ENCODE measurements around the gene ABCF3.
A peak's percentile ranks its signal among the peaks of the same experiment; 100 is the strongest.

The ABCF3 gene

GRCh38 chr3:184165543-184165942 is 20.5 kb upstream of the ABCF3 start:
- FAIRE-seq, result no peak

GRCh38 chr3:184166671-184167070 is 19.3 kb upstream of the ABCF3 start:
- DNase-seq (ENCODE audit: extremely low spot score, insufficient read length, low read depth) (no peak), FAIRE-seq (no peak)

More at GRCh38 chr3:184165543-184165942, 20.5 kb upstream of the ABCF3 start:
- no peak for DNase-seq (ENCODE audit: extremely low spot score, insufficient read length, low read depth)

- no peak for FAIRE-seq
- DNase-seq (ENCODE audit: extremely low spot score, insufficient read length, low read depth), result no peak
Observed at GRCh38 chr3:184167786-184168185, 18.2 kb upstream of the ABCF3 start.

- DNase-seq (ENCODE audit: extremely low spot score, insufficient read length, low read depth) (no peak), FAIRE-seq (no peak)
Observed at GRCh38 chr3:184168363-184169120, 17.5 kb upstream of the ABCF3 start.

- FAIRE-seq (no peak), DNase-seq (ENCODE audit: extremely low spot score, insufficient read length, low read depth) (no peak)
Observed at GRCh38 chr3:184169896-184170875, 15.8 kb upstream of the ABCF3 start.

GRCh38 chr3:184171562-184171961 is 14.4 kb upstream of the ABCF3 start:
- no peak for FAIRE-seq
- no peak for DNase-seq (ENCODE audit: extremely low spot score, insufficient read length, low read depth)

GRCh38 chr3:184172681-184173373 is 13.2 kb upstream of the ABCF3 start:
- FAIRE-seq, result no peak
- no peak for DNase-seq (ENCODE audit: extremely low spot score, insufficient read length, low read depth)

- no peak for FAIRE-seq
- DNase-seq (ENCODE audit: extremely low spot score, insufficient read length, low read depth), result no peak
Observed at GRCh38 chr3:184173374-184173722, 12.7 kb upstream of the ABCF3 start.

- no peak for DNase-seq (ENCODE audit: extremely low spot score, insufficient read length, low read depth)
- FAIRE-seq, result no peak
Observed at GRCh38 chr3:184174284-184174645, 11.7 kb upstream of the ABCF3 start.

- FAIRE-seq (peak; percentile 91), DNase-seq (ENCODE audit: extremely low spot score, insufficient read length, low read depth) (peak; percentile 93)
Observed at GRCh38 chr3:184174646-184175492, 11.1 kb upstream of the ABCF3 start, which contains the start of gene AP2M1. TSS of gene AP2M1 (plus strand) at chr3:184174855. CDS start at chr3:184176994, 2,139 bp downstream.

- FAIRE-seq (no peak), DNase-seq (ENCODE audit: extremely low spot score, insufficient read length, low read depth) (no peak)
Observed at GRCh38 chr3:184175506-184175905, 10.5 kb upstream of the ABCF3 start.

GRCh38 chr3:184175981-184176376 is 10.0 kb upstream of the ABCF3 start:
- DNase-seq (ENCODE audit: extremely low spot score, insufficient read length, low read depth), result no peak
- no peak for FAIRE-seq

- no peak for FAIRE-seq
- DNase-seq (ENCODE audit: extremely low spot score, insufficient read length, low read depth), result no peak
Observed at GRCh38 chr3:184176377-184177330, 9.3 kb upstream of the ABCF3 start.

GRCh38 chr3:184177331-184177731 is 8.7 kb upstream of the ABCF3 start:
- DNase-seq (ENCODE audit: extremely low spot score, insufficient read length, low read depth) (no peak), FAIRE-seq (no peak)

GRCh38 chr3:184177767-184178306 is 8.2 kb upstream of the ABCF3 start:
- no peak for DNase-seq (ENCODE audit: extremely low spot score, insufficient read length, low read depth)
- FAIRE-seq, result no peak

GRCh38 chr3:184178521-184179138 is 7.4 kb upstream of the ABCF3 start:
- no peak for FAIRE-seq
- DNase-seq (ENCODE audit: extremely low spot score, insufficient read length, low read depth), result no peak

- FAIRE-seq, result no peak
- DNase-seq (ENCODE audit: extremely low spot score, insufficient read length, low read depth), result no peak
Observed at GRCh38 chr3:184180165-184180564, 5.8 kb upstream of the ABCF3 start.

GRCh38 chr3:184181596-184181995 is 4.4 kb upstream of the ABCF3 start:
- FAIRE-seq (no peak), DNase-seq (ENCODE audit: extremely low spot score, insufficient read length, low read depth) (no peak)
